ENCODE measurements around the gene NIPSNAP3A. TPM values are rescaled to one million over a fixed set of nuclear protein-coding genes. Genes with fewer than 3 reads are reported as not detected.
A peak's percentile ranks its signal among the peaks of the same experiment; 100 is the strongest.
"Not testable (repeated sequence)": the region's sequence is repeated elsewhere in the genome, so short reads cannot be mapped to it uniquely, and the experiment has no call there.

NIPSNAP3A gene
- total RNA-seq, 6 donors from 2014 or later: 7.8 to 31.5 (median 25.5) TPM

DNA sequence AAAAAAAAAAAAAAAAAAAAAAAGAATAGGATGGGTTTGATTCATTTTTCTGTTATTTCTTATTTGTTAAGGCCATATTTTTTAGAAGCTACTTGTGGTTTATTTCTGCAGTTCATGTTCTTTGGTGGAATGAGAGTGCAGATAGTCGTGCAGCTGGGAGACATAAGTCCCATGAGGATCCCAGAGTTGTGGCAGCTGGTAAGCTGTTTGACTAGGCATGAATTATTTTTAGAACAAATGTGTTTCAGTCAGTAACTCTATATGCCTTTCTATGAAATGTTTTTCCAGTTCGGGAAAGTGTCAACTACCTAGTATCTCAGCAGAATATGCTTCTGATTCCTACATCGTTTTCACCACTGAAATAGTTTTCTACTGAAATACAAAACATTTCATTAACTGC is 11.5 kb downstream of the NIPSNAP3A start:
- no peak overlapping the region for H3K4me3 ChIP-seq
- no peaks in the 10 kb centered on the region for H3K9me3 ChIP-seq
- H3K27me3 ChIP-seq: no peaks in the 10 kb centered on the region
- TF ChIP-seq POLR2A (IDR thresholded peaks at IDR 0.05) (no peak), EP300 (IDR thresholded peaks at IDR 0.05) (no peak), POLR2AphosphoS5 (IDR thresholded peaks at IDR 0.05) (no peak)
- TF ChIP-seq, protein P1, sequence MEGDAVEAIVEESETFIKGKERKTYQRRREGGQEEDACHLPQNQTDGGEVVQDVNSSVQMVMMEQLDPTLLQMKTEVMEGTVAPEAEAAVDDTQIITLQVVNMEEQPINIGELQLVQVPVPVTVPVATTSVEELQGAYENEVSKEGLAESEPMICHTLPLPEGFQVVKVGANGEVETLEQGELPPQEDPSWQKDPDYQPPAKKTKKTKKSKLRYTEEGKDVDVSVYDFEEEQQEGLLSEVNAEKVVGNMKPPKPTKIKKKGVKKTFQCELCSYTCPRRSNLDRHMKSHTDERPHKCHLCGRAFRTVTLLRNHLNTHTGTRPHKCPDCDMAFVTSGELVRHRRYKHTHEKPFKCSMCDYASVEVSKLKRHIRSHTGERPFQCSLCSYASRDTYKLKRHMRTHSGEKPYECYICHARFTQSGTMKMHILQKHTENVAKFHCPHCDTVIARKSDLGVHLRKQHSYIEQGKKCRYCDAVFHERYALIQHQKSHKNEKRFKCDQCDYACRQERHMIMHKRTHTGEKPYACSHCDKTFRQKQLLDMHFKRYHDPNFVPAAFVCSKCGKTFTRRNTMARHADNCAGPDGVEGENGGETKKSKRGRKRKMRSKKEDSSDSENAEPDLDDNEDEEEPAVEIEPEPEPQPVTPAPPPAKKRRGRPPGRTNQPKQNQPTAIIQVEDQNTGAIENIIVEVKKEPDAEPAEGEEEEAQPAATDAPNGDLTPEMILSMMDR (IDR thresholded peaks at IDR 0.05): no peak
- 72 to 73% methylated on average over 3 of the region's 3 CpGs for WGBS, 2 donors
- H3K36me3 ChIP-seq: peaks cover 0 to 37% (median 5%) of the 10 kb centered on the region in 4 donors
- ATAC-seq (ENCODE audit: low FRiP score in 2 of 2): no peak
- H3K27ac ChIP-seq: no peak overlapping the region
- H3K4me1 ChIP-seq: peaks cover 0 to 4% (median 0%) of the 10 kb centered on the region in 4 donors
- no peak for DNase-seq

DNA sequence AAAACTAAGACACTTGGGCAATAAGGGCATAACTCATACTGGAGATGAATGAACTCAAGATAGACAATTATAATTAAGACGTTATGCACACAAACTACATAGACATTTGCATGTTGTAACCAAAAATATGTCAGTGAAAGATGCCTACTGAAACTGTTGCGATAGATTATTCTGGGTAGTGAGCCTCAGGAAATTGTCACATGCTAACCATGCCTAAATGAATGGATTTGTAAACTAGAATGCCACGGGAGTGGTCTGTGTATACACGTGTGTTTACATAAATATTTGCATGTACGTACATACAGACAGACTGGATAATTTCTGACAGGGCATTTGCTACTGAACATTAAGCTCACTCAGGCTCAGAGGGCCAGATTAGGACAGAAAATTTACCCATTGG is 17.7 kb downstream of the NIPSNAP3A start:
- peak overlapping the region in 1 of 4 donors; percentile 80 for H3K4me3 ChIP-seq
- TF ChIP-seq POLR2A (IDR thresholded peaks at IDR 0.05) (no peak), POLR2AphosphoS5 (IDR thresholded peaks at IDR 0.05) (no peak), EP300 (IDR thresholded peaks at IDR 0.05) (no peak)
- TF ChIP-seq, protein P1 (IDR thresholded peaks at IDR 0.05): no peak
- peaks cover 4 to 14% (median 9%) of the 10 kb centered on the region in 4 donors for H3K4me1 ChIP-seq
- WGBS, 2 donors: 55 to 60% methylated on average over 5 of the region's 5 CpGs
- H3K27ac ChIP-seq: no peak overlapping the region
- no peak for DNase-seq
- no peaks in the 10 kb centered on the region for H3K27me3 ChIP-seq
- no peaks in the 10 kb centered on the region for H3K9me3 ChIP-seq
- no peak for ATAC-seq (ENCODE audit: low FRiP score in 2 of 2)
- no peaks in the 10 kb centered on the region for H3K36me3 ChIP-seq

DNA sequence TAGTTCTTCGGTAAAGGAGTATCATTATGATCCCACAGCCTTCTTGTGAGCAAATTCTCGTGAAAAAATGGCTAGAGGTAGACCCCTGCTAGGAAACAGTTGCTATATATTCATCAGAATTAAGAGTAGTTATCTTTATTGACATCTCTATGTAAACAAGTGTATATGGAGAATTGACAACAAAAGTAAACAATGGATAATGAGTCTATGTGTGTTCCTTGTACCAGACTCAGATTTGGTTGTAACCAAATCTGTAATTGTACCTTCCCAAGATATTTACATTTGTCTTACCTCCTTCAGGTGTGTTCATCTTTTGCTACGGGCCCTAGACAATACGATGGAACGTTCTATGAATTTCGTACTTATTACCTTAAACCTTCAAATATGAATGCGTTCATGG is 18.5 kb downstream of the NIPSNAP3A start:
- no peak overlapping the region for H3K27ac ChIP-seq
- no peak overlapping the region for H3K4me3 ChIP-seq
- H3K27me3 ChIP-seq: no peaks in the 10 kb centered on the region
- TF ChIP-seq, protein P1 (IDR thresholded peaks at IDR 0.05): no peak
- TF ChIP-seq POLR2A (IDR thresholded peaks at IDR 0.05) (no peak), POLR2AphosphoS5 (IDR thresholded peaks at IDR 0.05) (no peak), EP300 (IDR thresholded peaks at IDR 0.05) (no peak)
- 93 to 95% methylated on average over 7 of the region's 7 CpGs for WGBS, 2 donors
- peaks cover 4 to 14% (median 9%) of the 10 kb centered on the region in 4 donors for H3K4me1 ChIP-seq
- no peaks in the 10 kb centered on the region for H3K36me3 ChIP-seq
- no peak for DNase-seq
- no peak for ATAC-seq (ENCODE audit: low FRiP score in 2 of 2)
- H3K9me3 ChIP-seq: no peaks in the 10 kb centered on the region

DNA sequence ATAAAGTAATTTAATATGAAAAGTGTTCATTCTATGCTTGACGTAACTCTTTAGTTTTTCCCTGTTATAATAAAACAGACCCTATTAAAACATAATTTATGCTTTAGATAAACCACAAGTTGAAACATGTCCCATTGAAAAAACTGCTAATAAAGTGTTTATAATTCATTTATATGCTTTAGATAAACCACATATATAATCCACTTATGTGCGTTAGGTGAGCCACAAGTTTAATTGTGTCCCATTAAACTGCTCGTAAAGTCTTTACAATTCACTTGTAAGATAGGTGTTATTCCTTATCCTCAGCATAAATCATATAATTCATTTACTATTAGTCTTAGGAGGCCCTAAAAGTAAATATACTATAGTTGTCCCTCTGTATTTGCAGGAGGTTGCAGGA is 20.0 kb downstream of the NIPSNAP3A start:
- ATAC-seq (ENCODE audit: low FRiP score in 2 of 2): no peak
- Histone ChIP-seq H3K4me3 (no peak overlapping the region), H3K27me3 (no peaks in the 10 kb centered on the region), H3K27ac (no peak overlapping the region), H3K9me3 (no peaks in the 10 kb centered on the region), H3K36me3 (no peaks in the 10 kb centered on the region), H3K4me1 (peaks cover 4 to 14% (median 9%) of the 10 kb centered on the region in 4 donors)
- TF ChIP-seq POLR2A (IDR thresholded peaks at IDR 0.05) (no peak), POLR2AphosphoS5 (IDR thresholded peaks at IDR 0.05) (no peak), EP300 (IDR thresholded peaks at IDR 0.05) (no peak)
- TF ChIP-seq, protein P1 (IDR thresholded peaks at IDR 0.05): no peak
- WGBS, 2 donors: 92 to 98% methylated on average over 3 of the region's 3 CpGs
- no peak for DNase-seq

DNA sequence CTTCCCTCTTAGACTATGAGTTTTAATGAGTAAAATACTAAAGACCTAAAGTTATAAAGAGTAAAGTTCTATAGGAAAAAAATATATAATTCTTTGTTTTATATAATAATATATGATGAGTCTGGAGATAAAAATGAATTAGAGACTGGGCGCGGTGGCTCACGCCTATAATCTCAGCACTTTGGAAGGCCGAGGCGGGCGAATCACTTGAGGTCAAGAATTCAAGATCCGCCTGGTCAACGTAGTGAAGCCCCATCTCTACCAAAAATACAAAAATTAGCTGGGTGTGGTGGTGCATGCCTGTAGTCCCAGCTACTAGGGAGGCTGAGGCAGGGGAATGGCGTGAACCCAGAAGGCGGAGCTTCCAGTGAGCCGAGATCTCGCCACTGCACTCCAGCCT is 21.5 kb downstream of the NIPSNAP3A start:
- peaks cover 4 to 14% (median 7%) of the 10 kb centered on the region in 4 donors for H3K4me1 ChIP-seq
- not testable (repeated sequence) for ATAC-seq (ENCODE audit: low FRiP score in 2 of 2); H3K9me3 ChIP-seq; H3K36me3 ChIP-seq; H3K27me3 ChIP-seq; H3K27ac ChIP-seq; DNase-seq; H3K4me3 ChIP-seq
- WGBS, 2 donors: 94 to 97% methylated on average over 12 of the region's 12 CpGs
